HG02623 (cell line): ENCODE results near the gene RECQL.

Source experiments
- ATAC-seq: cut with Tn5 transposase; IDR thresholded peaks from one replicate; pipeline ENCODE4 v1.9.1; 2021; ENCODE audit warnings: moderate library complexity; ENCODE audit not compliant: unreplicated experiment

Gene RECQL, protein sequence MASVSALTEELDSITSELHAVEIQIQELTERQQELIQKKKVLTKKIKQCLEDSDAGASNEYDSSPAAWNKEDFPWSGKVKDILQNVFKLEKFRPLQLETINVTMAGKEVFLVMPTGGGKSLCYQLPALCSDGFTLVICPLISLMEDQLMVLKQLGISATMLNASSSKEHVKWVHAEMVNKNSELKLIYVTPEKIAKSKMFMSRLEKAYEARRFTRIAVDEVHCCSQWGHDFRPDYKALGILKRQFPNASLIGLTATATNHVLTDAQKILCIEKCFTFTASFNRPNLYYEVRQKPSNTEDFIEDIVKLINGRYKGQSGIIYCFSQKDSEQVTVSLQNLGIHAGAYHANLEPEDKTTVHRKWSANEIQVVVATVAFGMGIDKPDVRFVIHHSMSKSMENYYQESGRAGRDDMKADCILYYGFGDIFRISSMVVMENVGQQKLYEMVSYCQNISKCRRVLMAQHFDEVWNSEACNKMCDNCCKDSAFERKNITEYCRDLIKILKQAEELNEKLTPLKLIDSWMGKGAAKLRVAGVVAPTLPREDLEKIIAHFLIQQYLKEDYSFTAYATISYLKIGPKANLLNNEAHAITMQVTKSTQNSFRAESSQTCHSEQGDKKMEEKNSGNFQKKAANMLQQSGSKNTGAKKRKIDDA

DNA sequence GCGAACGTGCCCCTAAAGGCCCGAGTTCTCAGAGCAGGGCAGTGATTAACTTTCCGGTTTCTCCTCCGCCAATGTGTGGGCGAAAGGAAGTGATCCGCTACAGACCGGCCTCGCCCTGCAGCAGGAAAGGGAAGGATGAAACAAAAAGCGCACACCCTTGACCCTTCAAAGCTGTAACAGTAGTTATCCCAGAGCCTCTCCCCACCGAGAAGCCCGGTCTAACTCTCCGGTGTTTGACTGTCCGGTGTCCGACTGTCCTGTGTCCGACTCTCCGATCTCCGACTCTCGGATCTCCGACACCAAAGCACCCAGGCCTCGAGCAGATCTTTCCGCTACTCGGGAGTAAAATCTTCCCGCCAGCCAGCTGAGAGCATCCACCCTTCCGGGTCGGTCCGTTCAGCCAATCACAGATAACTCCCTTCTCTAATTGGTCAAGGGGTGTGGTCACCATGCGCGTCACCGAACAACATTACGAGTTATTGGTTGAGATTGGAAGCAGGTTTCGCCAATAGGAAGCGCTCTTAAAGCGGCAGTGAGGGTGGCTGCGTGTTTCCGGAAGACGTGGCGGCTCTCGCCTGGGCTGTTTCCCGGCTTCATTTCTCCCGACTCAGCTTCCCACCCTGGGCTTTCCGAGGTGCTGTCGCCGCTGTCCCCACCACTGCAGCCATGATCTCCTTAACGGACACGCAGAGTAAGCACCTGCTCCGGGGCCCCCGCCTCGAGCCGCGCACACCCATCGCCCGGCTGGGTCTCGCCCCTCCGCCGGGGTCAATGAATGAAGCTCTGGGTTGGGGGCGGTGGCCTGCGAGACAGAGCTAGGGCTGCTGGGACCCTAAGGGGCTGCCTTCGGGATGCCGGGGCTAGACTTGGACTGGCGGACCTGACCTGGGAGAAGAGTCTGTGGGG is at the start of gene RECQL, which contains the start of gene GOLT1B:
Gene RECQL (minus strand): TSS at position 378 of the 906 bp plus-strand sequence. CDS start 2,065 bp downstream, outside the sequence.
Gene GOLT1B (plus strand): TSS at position 532 of the 906 bp plus-strand sequence. CDS start 135 bp downstream, at position 667.
- peak; percentile 99 for ATAC-seq

- no peak for ATAC-seq
Observed at GRCh38 chr12:21547437-21547836, 46.0 kb upstream of the RECQL start.

DNA sequence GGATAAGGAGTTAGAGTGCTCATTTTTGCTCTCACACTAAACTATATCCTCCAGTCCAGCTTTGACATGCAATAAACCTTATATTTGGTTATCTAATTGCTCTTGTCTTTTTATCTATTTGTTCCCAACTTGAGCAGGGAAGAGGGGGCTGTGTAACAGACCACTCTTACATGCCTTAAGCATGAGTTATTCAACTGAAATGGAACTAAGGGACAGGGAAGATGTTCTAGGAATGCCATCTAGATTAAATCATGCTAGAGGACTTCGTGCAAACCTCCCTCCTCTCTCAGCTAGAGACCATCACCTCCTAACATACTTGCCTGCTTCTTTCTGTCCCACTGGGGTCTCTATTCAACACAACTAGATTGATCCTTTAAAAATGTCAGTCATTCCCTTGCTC is 45.3 kb upstream of the RECQL start:
- ATAC-seq: no peak

DNA sequence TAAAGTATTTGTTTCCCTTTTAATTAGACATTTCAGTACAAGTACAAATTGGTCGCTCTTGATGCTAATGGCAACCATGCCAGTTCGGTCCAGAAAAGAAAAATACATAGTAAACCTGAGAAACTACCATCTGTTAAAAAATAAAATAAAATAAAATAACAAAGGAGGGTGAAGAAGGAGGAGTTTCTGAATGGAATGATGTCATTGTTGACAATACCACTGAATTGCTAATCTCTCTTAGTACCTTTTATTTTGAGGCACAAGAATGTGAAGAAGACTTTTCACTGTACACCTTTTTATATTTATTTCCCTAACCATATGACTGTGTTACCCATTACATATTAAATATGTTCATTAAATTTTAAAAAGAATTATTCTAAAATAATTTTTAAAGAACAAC is 44.1 kb upstream of the RECQL start:
- no peak for ATAC-seq

- ATAC-seq: no peak
Observed at GRCh38 chr12:21543151-21543550, 41.7 kb upstream of the RECQL start.

GRCh38 chr12:21542403-21542802 is 41.0 kb upstream of the RECQL start:
- ATAC-seq: no peak

DNA sequence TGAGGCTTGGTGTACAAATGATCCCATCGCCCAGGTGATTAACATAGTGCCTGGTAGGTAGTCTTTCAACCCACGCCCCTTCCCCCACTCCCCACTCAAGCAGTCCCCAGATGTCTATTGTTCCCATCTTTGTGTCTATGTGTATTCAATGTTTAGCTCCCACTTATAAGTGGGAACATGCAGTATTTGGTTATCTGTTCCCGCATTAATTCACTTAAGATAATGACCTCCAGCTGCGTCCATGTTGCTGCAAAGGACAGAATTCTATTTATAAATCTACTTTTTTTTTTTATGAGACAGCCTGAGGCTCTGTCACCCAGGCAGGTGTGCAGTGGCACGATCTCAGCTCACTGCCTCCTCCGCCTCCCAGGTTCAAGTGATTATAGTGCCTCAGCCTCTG is 40.3 kb upstream of the RECQL start:
- ATAC-seq: no peak

- no peak for ATAC-seq
Observed at GRCh38 chr12:21539797-21540196, 38.4 kb upstream of the RECQL start.

DNA sequence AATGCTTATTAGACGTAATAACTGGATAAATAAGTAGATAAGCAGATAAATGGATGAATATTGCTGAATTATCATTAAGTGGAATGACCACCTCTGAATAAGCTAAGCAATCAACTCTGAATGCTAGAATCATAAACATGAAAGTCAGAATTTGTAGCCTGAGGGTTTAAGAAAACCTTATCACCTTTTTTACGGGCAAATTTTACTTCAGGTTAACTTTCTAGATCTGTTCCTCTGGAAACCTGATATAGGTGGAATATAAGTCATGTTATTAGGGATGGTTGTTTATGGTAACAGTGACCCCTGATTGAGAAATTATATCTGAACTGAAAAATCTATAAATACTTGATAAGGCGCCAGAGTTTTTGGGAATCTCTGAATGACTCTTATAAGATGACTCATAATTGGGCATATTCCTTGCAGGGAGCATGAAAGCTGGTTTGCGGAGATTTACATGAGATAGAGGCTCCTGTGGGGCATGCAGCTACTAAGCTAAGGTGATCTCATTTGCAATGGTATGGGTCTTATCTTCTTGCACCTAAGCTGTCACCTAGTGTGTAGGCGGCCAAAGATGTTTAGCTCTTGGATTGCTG is 36.7 kb upstream of the RECQL start:
- ATAC-seq: no peak

DNA sequence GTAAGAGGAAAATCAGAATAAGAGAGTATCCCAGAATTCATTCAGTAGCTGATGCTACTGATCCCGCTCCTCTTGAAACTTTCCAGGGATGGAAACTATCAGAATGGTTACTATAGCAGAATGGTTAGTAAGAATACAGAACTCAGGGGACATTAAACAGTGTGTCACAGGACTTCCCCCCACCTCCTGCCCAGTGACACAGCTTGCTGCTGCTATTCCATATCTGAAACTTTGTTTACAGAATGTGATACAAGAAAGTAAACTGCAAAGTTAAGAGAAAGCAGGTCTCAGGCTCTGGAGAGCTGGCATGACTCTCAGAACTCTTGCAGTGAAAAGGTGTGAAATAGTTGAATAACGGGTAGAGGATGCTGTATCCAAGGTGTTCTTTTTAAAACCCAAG is 28.0 kb upstream of the RECQL start:
- no peak for ATAC-seq

- no peak for ATAC-seq
Observed at GRCh38 chr12:21528953-21529352, 27.5 kb upstream of the RECQL start.

DNA sequence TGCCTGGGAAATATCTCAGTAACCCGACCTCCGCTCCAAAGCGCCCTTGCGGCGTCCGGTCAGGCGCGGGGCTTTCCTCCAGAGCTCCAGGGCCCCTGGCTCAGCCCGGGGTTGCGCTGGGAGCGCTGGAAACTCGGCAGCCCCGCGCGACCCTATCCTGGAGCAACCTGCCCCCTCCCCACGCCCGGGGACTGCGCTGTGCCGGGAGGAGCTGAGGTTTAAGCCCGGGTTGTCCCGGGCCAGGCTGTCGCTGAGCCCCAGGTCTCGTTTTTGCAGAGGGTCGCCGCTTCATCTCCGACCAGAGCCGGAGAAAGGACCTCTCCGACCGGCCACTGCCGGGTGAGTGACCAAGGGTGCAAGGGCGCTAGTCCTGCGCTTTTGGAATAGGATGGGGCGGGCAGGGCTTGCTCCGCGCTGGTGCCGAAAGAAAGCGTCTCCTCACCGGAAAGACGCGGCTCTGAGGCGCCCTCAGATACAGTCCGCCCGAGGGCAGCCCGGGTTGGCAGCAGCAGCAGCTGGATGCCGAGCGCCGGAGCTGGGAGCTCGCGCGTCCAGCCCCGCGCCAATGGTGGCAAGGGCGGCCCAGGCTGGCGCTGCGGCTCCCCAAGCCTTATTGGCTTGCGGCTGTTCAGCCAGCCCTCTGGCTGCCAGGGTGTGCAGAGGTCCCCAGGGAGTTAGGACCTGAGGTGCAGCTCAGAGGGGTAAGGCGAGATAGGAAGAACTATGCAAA is 26.2 kb upstream of the RECQL start:
- ATAC-seq: peak; percentile 93

GRCh38 chr12:21526721-21527345 is 25.4 kb upstream of the RECQL start:
- ATAC-seq: no peak

DNA sequence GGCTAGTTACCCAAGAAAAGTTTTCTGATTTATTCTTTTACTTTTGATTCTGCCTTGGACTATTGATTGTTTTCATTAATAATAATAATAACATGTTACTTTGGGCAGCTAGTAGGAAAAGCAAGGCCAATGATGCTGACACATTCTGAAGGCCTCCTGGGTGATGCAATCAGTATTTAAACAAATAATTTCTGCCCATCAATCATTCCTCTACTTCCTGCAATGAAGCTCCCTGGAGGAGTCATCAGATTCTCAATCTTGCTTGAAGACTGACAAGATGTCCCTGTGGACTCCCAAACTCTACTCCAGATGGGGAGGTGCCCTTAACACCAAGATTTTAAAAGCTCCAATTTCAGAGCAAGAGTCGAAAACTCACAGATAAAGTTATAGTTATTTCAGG is 24.6 kb upstream of the RECQL start, which contains the start of gene SPX:
Gene SPX (plus strand): TSS at position 244 of the 400 bp plus-strand sequence. CDS start 177 bp downstream, outside the sequence.
- no peak for ATAC-seq

- no peak for ATAC-seq
Observed at GRCh38 chr12:21523148-21523547, 21.7 kb upstream of the RECQL start.

- no peak for ATAC-seq
Observed at GRCh38 chr12:21521541-21521940, 20.1 kb upstream of the RECQL start.

DNA sequence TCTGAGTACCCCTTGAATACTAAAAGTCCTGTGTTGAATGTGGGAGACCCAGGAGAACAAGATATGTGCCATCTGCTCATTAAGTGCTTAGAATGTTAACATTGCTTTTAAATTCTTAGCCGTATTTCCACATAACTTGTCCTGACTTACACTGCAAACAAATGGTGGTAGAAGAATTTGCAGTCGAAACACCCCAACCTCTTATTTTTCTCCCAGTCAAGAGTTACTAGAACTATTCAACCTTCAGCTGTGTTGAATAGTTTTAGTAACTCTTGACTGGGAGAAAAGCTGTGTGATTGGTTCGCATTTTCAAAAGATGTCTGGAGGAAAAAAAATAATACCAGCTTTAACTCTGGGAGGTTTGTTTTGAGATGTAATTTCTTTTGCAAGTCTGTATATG is 17.0 kb upstream of the RECQL start:
- no peak for ATAC-seq

DNA sequence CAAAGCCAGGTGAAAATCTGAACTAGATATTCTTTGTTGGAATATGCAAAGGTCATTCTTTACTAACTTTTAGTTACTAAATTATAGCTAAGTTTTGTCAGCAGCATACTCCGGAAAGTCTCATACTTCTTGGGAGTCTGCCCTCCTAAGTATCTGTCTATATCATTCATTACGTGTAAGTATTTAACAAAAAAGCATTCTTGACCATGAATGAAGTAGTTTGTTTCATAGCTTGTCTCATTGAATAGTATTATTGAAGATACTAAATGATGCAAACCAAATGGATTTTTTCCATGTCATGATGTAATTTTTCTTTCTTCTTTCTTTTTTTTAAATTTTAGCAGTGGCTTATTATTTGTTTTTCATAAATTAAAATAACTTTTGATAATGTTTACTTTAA is 14.8 kb upstream of the RECQL start:
- no peak for ATAC-seq

- peak; percentile 96 for ATAC-seq
Observed at GRCh38 chr12:21509768-21510167, 8.3 kb upstream of the RECQL start.

DNA sequence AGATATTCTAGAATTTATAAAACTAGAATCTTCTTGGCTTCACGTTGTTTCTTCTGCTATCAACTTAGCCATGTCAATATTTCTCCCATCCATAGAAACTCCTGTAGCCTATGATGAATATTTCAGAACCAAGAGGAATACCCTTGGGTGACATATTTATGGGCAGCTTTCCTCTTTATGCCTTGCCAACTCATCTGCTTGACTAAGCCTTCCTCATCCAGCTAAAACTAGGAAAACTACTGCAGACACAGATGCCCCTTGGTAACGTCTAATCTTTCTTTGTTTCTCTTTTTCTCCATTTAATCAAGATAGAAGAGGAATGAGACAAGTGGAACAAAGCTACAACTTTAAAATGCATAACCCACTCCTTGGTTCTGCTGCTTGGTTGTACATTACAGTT is 6.4 kb upstream of the RECQL start:
- no peak for ATAC-seq
